RPMI8226 (cell line): ENCODE measurements around the gene SREBF2.

Experiments
- DNase-seq: peaks from one replicate; pipeline ENCODE4 v3.0.0-alpha.2; 2015

SREBF2 gene

DNA sequence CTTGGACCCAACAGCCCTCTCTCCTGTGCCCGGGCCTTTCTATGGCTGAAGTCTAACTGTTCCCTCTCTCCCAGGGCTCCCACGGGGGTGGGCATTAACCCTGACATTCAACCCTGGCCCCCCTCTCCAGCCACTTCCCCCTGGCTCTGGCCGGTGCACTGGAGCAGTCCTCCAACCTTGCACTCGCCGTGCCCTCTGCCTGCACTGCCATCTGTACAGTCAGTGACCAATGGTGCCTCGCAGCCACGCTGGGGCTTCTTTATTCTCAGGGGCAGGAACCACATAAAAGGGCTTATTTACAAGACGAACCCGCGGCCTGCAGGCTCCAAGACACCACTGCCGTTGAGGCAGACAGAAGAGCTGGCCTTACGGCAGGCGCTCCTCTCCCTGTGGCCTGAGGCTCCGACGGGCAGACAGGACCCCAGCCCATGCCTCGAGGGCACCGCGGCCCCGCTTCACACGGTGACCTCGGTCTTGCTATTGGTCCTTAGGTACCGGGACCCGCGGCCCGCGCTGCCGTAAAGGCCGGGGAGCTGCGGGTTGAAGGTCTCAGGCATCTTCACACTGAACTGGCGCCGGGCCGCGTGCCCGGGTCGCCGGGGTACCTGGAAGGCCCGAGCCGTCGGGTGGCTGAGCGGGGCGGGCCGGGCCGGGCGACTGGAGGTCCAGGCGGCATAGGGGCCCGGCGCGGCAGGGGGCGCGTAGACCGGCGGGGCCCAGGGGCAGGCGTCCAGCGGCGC lies 76.6 kb downstream of the SREBF2 start:
- DNase-seq, result no peak

DNA sequence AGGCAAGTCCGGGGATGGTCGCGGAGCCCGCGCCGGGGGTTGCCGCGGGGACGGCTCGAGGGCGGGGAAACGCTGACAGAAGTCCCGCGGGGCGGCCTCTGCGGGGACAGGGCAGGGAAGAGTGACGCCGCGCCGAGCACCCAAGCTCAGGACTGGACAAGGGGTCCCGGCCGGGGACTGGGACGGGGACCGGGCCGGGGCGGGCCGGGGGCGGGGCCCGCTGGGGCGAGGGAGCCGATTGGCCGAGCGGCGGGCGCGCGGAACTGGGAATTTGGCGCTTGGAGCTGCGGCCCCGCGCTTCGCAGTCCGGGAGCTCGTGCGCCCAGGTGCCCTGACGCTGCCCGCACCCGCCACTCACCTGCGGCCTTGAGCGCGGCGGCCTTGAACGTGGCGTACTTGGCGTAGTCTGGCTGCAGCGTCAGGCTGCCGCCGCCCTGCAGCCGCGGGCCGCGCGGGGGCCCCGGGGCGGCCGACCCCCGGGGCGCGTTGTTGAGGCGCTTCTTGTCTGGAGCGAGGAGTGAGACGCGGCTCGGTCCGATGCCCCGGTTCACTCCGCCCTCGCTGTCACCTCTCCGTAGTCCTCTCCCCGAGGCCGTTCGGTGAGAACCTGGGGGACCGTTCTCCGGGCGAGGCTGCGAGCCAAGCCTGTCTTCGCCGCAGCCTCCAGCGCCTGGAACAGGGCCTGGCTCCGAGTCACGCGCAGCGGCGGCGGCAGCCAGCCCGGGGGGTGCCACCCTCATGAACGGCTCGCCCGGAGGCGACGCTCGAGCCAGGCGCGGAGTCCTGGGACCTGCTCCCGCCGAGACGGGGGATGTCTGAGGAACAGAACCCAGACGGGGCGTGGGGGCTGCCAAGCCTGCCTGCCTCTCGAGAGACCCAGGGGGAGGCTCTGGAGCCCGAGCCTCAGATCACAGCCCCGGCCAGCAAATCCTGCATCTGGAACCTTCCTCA lies 77.4 kb downstream of the SREBF2 start:
- DNase-seq, result peak; percentile 39

DNA sequence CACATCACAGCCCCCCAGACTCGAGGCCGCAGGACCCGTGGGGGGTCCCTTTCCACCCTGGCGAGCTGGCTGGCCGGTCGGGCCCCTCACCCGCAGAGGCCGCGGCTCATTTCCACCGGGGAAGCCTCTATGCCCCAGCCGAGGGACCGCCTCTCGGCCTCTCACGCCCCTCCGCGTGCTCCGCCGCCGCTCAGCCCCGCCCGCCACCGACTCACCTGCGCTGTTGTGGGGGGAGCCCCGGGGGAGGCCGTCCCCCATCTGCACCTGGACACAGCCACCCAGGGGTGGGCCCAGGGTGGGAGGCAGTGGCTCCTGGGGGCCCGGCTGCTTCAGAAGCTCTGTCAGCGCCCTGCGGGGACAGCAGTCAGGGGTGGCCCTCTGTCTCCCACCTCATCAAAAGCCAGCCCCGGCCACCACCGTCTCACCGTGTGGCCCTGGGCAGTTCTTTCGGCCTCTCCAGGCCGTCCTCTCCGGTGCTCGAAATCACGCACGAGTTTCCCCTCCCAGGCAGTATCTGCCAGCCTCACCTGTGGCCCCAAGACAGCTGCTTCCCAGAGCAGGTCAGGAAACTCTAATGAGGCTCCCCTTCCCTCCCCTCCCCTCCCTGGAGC lies 78.2 kb downstream of the SREBF2 start:
- no peak for DNase-seq

DNA sequence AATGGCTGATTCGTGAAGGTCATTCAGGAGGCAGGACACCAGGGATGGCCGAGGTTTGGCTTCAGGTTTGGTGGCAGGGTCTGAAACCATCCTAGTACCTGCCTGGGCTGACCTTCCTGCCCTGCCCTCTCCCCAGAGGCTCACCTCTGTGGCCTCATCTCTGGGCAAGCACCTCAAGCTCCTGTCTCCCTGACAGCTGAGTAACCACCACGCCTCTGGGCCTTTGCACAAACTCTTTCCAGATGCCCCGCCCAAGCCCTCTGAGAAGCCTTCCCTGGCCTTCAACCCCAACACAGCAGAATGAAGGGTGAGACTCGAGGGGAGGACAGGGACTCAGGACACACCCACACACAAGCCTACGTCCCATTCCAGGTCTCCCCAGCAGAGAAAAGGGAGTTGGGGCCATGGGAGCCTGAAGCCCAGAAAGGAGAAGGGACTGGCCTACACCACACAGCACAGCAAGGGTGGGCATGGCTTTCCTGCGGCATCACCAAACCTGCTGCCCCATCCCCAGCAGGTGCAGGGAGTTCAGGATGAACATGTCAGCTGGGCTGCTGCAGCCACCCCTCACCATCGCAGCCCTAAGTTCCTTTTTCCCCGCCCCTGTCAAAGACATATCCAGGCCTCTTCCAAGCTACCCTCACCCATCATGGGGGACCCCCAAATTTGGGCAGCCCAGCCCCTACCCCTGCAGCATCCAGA lies 79.6 kb downstream of the SREBF2 start:
- no peak for DNase-seq

DNA sequence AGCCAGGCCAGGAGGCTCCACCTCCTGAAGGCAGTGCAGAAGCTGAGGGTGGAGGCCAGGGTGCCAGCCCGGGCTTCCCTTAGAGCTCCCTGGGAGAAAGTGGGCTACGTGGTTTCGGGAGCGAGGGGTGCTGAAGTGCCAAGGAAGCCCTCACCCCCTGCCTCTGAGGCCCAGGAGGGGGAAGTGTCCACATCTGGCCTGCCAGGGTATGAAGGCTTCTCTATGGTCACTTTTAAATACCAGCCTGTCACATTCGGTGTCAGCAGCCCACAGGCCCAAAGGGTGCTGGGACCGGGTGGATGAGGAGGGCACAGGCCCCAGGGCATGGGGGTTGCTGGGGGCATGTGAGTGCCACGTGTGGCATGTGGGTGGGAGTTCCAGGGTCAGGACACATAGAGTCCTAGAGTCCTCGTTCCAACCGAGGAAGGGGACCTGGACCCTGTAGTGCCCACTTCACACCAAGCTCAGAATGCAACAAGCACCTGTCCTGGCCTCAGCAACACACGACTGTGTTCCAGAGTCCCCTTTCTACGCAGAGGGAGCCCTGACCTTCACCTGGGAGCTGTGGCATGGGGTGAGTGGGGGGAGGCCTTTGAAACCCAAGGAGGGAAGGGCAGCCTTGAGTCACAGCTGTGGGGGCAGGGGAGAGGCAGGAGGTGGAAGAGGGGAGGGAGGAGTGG lies 80.3 kb downstream of the SREBF2 start:
- DNase-seq, result no peak

DNA sequence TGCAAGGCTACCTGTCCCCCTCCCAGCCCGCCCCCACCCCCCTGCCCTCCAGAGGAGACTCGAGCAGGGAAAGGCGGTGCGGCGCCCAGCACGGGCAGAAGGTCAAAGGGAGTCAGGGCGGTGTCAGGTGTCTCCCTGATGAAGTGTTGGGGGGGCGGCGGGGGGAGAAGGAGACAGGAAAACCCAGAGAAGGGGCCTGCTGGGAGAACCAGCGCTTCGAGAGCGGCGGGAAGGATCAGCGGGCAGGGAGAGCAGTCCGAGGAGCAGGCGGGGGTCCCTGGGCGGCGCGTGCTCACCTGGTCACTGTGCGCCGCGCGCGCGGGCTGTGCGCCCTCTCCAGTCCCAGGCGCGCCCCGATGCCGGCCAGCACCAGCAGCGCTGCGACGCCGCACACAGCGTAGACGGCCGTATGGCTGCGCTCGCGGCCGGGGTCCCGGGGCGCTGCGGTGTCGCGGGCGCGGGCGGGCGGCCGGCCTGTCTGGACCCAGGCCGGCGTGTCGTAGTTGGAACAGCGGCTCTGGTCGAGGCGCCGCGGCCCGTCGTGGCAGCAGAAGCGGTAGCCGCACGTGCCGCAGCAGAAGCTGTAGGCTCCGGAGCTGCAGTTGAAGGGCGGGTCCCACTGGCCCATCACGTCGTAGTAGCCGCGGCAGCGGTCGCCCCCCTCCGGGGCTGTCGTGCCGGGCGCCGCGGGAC lies 81.1 kb downstream of the SREBF2 start:
- no peak for DNase-seq

DNA sequence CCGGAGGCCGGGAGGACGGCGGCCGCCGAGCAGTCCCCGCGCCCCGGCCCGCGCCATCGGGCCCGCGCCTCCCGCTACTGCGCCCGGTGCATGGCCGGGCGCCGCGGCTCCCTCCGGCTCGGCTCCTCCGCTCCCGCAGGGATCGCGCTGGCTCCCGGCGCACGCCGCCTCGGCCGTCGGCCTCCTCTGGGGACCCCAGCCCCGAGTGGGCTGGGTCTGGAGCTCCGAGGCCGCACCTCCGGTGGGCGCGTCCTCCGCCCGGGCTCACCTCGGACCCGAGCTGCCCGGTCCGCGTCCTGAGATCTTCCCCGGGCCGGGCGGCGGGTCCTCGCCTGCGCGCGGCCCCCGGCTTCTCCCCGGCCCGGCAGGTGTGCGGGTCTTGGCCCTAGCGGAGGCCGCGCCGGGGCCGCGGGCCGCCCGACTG lies 81.7 kb downstream of the SREBF2 start:
- DNase-seq, result no peak

DNA sequence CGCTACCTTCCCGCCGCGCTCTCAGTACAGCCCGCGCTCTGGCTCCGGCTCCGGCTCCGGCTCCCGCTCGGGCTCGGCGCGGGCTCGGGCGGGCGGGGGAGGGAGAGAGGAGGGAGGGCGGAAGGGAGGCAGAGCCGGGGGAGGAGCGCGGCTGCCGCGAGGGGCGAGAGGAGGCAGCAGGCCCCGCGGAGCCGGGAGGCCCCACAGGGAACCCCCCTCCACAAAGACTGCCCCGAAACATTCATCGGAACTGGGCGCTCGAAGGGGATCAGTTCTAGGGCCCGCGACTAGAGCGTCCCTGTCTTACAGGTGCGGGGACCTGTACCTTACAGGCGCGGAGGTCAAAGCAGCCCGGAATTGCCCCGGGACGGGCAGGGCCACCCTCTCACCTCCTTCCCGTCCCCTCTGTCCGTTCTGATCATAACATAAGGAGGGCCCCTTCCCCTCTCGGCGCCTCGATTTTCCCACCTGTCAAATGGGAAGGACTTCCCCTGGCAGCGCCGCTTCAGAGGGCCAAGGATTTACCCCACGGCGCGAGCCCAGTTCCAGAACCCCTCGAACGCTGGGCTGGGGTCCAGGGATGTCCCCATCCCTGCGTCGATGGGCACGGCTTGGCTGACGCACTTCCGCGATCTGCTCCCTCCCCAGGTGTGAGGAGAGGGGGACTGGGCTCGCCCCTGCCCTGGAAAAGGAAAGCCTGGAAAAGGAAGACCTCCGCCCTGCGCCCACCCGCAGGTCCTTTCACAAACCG lies 82.3 kb downstream of the SREBF2 start, which contains the start of gene SHISA8:
Gene SHISA8 (minus strand): TSS at position 40 of the 751 bp plus-strand sequence. CDS start 407 bp downstream, outside the sequence.
- DNase-seq, result peak; percentile 65

DNA sequence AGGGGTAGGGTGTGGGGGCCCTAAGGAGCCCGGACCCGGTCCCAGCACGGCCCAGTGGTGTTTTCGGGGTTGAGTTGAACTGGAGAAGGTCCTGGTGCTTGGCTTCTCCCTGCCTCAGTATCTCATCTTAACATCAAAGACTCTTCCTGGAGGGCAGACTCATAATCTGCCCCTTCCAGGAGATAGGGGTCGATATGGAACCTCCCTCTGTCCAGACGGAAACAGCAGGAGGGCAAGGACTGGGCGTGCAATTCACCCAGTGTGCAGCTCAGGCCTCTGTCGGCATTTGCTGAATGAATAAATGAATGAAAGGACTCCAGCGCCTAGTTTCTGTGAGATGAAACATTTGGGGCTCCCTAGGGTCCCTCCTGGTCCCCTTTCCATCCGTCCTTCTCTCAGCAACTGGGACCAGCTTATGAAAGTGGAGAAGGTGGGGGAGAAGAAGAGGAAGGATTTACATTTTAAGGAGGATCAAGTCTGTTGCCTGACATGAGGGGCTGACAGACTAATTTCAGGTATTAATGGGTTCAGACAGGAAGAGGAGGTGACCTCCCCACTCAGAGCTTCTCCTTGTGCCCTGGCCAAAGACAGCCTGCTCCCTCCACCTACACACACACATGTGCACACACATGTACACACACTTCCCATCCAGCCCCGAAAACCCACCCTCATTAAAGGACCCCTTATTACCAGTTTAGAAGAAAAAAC lies 83.0 kb downstream of the SREBF2 start:
- DNase-seq, result no peak

DNA sequence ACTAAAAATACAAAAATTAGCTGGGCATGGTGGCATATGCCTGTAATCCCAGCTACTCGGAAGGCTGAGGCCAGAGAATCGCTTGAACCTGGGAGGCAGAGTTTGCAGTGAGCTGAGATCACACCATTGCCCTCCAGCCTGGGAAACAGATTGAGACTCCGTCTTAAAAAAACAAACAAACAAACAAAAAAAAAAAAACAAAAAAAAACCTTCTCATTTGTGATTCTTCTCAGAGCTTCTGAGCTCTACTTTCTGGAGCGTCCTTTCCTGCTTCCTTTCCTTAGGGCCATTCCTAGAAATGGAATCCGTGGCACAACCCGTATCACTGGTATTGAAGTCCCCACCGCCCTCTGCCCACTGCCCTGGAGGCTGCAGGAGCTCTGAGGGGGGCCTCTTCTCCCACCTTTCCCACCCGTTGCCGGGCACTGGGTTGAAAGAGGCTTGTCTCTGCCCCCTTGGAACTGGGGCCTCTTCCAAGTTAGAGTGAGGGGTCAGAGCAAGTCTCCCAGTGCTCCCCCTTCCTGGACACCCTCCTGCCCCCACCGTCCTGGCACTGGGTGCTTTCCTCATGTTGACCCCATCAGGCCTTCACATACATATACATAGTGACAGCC lies 83.9 kb downstream of the SREBF2 start:
- DNase-seq, result no peak

DNA sequence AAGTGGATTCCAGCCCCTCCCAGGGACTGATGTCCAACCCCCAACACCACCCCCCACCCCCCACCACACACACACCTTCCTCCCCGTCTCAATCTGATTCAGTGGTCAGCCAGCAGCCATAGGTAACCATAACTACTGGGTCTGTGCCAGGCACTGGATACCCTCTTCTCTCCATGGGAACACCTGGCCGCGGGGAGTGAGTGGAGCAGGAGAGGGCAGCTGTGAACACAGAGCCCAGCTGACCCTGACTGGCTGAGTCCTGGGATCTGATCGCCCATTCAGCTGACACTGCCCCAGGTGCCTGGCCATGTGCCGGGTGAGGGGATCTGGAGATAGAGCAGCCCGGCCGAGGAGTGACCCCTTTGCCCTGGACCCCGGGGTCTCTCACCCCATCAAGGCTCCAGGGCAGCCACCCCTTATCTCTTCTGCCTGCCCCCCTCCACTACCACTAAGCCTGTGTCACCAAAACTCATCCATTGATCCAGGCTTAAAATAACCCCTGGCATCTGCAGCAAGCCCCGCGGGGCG lies 84.5 kb downstream of the SREBF2 start:
- DNase-seq, result no peak

DNA sequence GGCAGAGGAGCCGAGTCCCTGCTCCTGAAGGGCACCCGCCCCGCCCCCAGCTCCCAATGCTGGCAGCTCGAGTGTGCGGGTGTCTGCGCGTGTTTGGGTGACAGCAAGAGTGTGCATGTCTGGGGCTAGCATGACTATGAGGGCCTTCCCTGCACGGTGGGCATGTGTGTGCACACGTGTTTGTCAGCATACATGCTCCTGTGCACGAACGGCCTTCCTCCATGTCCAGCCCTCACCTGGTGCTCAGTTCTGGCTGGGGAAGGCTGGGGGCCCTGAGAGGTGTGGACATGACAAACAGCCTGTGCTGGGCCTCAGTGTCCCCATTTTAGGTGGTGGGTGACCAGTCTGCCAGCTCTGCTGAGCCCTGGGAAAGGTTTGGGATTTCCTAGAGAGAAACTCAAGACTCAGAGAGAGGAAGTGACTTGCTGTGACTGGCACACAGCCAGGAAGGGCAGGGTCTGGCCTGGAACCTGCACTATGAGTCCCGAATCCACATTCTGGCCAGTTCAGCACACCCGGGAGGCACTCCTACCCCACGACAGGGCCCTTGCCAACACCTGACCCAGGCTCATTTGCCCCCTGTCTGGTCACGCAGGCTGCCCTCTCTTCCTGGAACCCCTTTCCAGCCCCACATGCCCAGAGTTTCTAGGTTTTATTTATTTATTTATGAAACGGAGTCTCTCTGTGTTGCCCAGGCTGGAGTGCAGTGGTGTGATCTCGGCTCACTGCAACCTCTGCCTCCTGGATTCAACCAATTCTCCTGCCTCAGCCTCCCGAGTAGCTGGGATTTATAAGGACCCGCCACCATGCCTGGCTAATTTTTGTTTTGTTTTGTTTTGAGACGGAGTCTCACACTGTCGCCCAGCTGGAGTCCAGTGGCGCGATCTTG lies 85.2 kb downstream of the SREBF2 start:
- peak; percentile 77 for DNase-seq

DNA sequence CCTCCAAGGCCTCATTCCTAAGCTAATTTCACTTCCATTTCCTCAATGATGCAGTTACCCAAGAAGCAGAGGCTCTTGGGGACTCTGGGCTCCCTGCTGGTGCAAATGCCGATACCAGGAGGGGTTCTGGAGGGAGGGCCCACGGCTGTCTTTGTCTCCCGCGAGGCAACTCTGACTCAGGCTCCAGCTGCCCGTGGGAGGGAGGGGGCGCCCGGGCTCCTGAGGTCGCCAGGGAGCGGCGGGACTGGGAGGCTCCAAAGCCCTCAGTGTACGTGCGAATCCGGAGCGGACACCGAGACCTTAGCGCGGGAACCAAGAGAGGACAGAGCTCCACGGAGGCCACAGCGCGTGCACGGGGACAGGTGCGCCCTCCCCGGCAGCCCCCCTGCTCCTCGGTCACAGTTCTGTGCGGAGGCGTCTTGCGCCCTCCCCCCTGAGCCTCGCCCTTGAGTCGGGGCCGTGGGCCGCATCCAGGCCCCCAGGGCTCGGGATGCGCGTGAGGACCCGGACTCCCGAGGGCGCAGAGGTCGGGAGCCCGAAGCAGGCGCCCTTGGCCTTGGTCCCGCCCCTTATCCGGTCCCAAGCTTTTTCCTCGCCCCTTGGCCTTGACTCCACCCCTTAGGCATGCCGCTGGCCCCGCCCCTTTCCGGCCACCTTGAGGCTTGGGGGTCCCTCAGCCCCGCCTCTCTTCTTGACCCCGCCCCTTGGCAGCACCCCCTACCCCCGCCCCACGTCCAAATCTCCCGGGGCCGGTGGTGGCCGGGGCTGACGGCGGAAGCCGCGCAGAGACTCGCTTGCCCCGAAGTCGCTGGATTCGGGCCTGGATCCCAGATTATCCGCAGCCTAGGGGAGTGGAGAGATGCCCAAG lies 86.7 kb downstream of the SREBF2 start:
- DNase-seq, result peak; percentile 51

DNA sequence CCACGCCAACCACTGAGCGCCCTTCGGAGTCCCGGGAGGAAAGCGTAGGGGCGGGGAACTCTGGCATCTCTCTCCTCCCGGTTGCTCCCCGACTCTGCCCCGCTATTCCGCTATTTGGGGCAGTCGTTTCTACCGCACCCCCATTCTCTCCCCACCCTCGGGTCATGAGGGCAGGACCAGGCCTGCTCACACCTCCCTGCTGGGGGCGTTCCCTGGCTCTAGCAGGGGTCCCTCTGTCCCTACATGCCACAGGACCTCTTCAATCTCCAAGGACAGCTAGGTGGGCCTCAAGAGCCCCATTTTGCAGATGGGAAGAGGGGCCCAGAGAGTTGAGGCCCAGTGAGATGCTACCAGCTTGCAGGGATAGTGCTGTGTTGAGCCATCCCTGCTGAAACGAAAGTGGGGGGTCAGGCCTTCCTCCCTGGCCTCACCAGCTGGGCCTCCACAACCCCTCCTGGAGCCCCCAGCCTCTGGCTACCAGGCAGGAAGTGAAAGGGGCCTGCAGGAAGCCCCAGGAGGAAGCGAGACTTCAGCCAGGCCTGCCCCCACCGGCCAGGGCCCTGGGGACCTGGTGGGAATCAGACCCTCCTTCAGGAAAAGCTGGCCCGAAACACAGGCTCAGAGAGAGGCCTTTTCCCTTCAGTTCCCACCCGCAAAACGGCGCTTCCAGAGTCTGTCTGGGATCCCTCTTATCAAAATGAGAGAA lies 87.5 kb downstream of the SREBF2 start:
- DNase-seq, result no peak

DNA sequence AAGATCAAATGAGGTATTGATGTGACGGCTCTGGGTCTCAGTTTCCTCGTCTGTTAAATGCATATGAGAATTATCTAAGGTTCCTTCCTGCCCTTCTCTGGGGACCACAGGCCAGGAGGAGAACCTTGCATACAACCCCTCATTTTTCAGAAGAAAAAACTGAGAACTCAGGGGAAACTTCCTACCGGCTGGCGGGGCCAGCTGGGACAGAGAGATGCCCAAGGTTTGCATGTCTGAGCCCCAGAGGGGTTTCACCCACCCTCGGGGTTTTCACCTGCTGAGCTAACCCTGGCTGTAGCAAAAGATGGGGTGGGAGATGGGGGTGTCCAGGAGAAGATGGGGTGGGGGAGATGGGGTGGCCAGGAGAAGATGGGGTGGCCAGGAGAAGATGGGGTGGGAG lies 89.4 kb downstream of the SREBF2 start:
- DNase-seq, result no peak

DNA sequence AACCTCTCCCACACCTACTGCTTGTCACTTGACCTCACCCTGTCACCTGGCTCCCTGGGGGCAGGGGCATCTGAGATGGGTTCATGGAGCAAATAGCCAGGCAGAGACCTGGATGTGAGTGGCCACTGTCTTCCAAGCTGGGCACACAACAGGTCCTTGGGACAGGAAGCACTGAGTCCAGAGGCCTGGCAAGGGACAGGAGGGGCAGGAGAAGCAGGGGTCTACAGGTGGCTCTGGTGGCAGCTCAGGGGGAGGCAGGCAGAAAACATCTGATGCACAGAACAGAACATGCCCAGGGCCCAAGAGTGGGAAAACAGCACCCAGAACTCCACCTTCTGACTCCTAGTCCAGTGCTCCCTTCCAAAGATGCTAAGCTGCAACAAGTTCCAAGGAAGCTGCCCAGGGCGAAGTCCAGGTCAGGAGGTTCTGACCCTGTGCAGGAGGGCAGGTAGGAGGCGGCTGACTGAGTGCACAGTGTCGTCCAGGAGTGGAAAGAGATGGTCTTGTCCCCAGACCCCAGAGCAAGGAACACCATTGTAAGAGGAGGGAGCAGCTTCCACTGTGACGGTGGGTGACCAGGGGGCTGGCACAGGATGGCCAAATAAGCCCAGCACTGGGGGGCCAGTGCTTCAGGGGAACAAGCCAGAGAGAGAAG lies 90.2 kb downstream of the SREBF2 start:
- no peak for DNase-seq
